ENCODE data around the gene NFATC2. TPM values are rescaled to one million over a fixed set of nuclear protein-coding genes. Genes with fewer than 3 reads are reported as not detected.
A peak's percentile ranks its signal among the peaks of the same experiment; 100 is the strongest.

NFATC2 gene
- total RNA-seq, 6 experiments from 2014 or later = 3.9 to 7.1 (median 4.7) TPM

DNA sequence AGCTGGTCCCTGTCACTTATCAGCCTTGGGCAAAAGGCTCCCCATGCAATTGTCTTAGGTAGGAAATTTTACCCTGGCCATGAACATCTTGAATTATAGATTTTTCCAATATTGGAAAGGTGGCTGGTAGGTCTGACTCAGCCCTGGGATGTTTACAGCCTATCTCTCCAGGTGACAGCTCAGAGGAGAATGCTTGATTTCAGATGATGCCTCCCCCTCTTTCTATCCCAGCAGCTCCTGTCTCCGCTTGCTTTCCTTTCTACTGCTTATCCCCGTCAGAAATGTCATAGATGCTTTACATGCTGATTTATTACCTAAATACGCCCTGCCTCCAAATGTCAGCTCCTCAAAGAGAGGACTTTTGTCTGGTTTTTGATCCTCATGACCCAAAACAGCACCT lies 109.6 kb downstream of the NFATC2 start:
- Histone ChIP-seq H3K4me3 (no peak overlapping the region), H3K27ac (no peak overlapping the region), H3K9me3 (no peaks in the 10 kb centered on the region), H3K36me3 (peaks cover 0 to 13% (median 0%) of the 10 kb centered on the region in 4 donors), H3K4me1 (peaks cover 0 to 31% (median 8%) of the 10 kb centered on the region in 4 donors), H3K27me3 (no peaks in the 10 kb centered on the region)
- DNase-seq = no peak
- WGBS (ENCODE audit: insufficient coverage, low coverage, low lambda C conversion rate, missing lambda C conversion rate) = 93% methylated on average over 2 of the region's 3 CpGs
- intact Hi-C loops (cut with DNase I) = no loop called here
- no peak for ATAC-seq
- TF ChIP-seq CTCF (IDR thresholded peaks at IDR 0.05) (no peak), POLR2A (IDR thresholded peaks at IDR 0.05) (no peak)

DNA sequence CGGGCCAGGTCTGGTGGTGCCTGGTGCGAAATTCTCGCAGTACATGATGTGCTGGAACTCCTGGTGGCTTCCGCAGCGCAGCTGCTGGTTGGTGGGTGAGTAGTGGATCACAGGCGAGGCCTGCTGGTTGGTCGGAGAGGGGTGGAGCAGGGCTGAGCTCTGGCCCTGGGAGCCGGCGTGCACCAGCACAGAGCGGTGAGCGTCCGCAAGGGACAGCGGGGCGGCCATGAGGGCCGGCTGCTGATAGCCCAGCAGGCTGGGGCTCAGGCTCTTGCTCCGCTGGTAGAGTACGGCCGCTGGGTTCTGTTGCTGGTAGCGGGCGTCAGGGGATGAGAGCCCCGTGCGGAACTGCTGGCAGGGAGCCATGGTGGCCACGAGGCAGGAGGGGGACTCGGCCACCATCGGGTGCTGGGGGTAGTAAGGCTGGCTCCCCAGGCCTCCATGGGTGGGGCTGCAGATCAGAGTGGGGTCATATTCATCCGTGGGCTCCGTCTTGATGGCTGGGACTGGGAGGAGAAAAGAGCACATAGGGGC lies 110.2 kb downstream of the NFATC2 start:
- Histone ChIP-seq H3K36me3 (peaks cover 0 to 13% (median 0%) of the 10 kb centered on the region in 4 donors), H3K4me3 (no peak overlapping the region), H3K4me1 (peaks cover 0 to 36% (median 8%) of the 10 kb centered on the region in 4 donors), H3K9me3 (no peaks in the 10 kb centered on the region), H3K27me3 (no peaks in the 10 kb centered on the region), H3K27ac (no peak overlapping the region)
- no peak for ATAC-seq
- intact Hi-C loops (cut with DNase I) = no loop called here
- TF ChIP-seq CTCF (IDR thresholded peaks at IDR 0.05) (no peak), POLR2A (IDR thresholded peaks at IDR 0.05) (no peak)
- 70% methylated on average over 2 of the region's 27 CpGs for WGBS (ENCODE audit: insufficient coverage, low coverage, low lambda C conversion rate, missing lambda C conversion rate)
- no peak for DNase-seq

- Histone ChIP-seq H3K4me3 (no peak overlapping the region), H3K27ac (no peak overlapping the region), H3K9me3 (no peaks in the 10 kb centered on the region), H3K4me1 (peaks cover 0 to 36% (median 8%) of the 10 kb centered on the region in 4 donors), H3K36me3 (peaks cover 0 to 13% (median 0%) of the 10 kb centered on the region in 4 donors), H3K27me3 (no peaks in the 10 kb centered on the region)
- TF ChIP-seq POLR2A (IDR thresholded peaks at IDR 0.05) (no peak), CTCF (IDR thresholded peaks at IDR 0.05) (no peak)
- 71% methylated on average over 5 of the region's 5 CpGs for WGBS (ENCODE audit: insufficient coverage, low coverage, low lambda C conversion rate, missing lambda C conversion rate)
- DNase-seq (no peak), ATAC-seq (no peak)
- intact Hi-C loops (cut with DNase I) = no loop called here
These were observed 111.2 kb downstream of the NFATC2 start for GRCh38 chr20:51431321-51431720.

DNA sequence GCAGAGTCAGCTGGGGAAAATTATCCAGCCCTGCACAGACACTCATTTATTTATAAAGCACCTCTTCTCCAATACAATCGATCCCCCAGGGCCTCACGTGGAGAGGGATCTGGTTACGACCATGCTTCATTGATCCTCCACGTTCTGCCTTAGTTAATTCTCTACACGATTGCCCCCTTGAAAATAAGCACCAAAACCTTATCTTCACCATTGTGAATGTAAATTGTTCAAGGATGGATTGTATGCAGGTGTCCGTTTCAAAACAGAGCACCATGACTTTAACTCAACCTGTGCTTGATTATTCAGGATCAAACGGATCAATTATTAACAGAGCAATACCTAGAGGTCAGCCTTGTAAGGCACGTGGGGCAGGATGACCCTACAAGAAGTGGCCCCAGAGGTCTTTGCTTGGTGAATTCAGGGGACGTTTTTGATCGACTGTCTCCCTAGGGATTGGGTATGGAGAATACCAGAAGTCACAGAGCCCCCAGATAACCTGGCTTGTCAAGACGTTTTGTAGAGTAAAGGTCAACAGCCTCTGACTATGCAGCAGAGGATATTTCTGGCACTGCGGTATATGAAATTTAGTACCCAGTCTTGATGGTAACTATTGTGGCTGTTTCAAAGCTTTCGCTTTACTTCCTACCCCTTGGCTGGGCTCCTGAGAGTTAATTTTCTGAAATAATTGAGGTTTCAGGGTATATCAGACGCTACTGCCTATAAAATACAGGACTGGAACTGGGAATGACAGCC lies 112.1 kb downstream of the NFATC2 start:
- Histone ChIP-seq H3K9me3 (no peaks in the 10 kb centered on the region), H3K4me1 (peaks cover 0 to 36% (median 8%) of the 10 kb centered on the region in 4 donors), H3K36me3 (peaks cover 0 to 7% (median 0%) of the 10 kb centered on the region in 4 donors), H3K27me3 (no peaks in the 10 kb centered on the region), H3K27ac (peak overlapping the region in 2 of 3 donors; percentile 51 to 72), H3K4me3 (peak overlapping the region in 1 of 3 donors; percentile 23)
- DNase-seq = no peak
- no peak for TF ChIP-seq CTCF (IDR thresholded peaks at IDR 0.05)
- TF ChIP-seq POLR2A (IDR thresholded peaks at IDR 0.05) = no peak
- intact Hi-C loops (cut with DNase I) = no loop called here
- ATAC-seq = peak; percentile 70 to 86 (median 80)
- WGBS (ENCODE audit: insufficient coverage, low coverage, low lambda C conversion rate, missing lambda C conversion rate) = 38% methylated on average over 14 of the region's 14 CpGs
